Activated effector memory CD4-positive, alpha-beta T cell treated with Interleukin-2 at 50 U/mL for 16 hours (primary cell): ENCODE measurements around the gene ACACA.

Experiments
- DNase-seq: peaks from one replicate; pipeline ENCODE4 v3.0.0-alpha.2; 2020

ACACA gene

DNA sequence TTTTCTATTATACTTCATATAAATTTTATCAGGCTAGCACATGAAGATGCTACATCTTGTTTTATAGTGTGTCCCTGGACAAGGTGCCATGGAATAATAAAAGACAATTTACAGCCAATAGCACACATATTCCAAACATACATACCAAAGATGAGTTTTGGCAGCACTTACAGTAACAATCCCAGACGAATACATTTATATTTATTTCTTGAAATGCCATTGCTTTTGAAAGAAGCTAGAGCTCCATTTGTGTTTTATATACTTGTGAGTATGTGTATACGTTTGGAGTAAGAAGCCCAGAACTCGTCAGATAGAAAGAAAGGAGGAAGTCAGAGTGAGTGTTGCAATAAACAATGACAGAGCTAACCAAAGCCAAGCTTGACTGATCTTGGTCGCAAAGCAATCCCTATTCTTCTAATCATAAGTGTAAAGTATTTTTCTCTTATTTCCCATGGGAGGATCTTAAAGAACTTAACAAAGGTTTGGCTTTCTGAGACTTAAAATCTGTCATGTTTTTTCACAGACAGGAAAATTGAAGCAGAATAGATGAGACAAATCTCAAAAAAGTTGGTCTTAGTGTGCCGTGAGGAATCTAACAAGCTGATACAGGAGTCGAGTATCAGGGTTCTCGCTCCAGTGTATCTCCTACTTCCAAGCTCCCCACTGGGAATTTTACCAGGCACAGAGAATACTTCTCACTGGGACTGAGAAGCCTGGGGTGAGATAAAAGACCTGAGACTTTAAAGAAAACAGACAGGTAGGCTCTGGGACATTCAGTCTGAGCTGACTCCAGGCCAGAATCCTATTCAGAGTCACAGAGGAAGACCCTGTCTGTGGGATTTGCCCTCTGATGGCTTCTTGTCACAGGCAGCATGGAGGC lies 282.5 kb downstream of the ACACA start:
- no peak for DNase-seq

- DNase-seq = no peak
Observed at GRCh38 chr17:37123386-37123785, 283.2 kb downstream of the ACACA start.

DNA sequence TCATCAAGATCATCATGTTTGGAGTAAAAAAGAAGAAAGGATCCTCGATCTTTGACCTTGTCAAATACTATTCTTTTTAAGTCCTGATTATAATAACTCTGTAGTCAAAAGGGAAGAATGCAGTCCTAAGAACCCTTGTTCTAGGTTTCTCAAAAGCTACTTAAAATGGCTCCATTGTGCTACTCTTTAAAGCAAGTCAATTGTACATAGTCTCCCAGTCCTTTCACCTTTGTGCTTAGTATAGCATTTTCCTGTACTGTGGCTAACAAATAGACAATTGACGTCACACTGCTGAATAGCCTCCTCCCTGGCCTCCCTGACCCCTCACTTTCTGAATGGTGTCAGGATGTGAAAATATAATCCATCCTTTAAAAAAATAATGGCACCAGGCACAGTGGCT lies 285.0 kb downstream of the ACACA start:
- no peak for DNase-seq

- DNase-seq = no peak
Observed at GRCh38 chr17:37118366-37119137, 288.1 kb downstream of the ACACA start.

DNA sequence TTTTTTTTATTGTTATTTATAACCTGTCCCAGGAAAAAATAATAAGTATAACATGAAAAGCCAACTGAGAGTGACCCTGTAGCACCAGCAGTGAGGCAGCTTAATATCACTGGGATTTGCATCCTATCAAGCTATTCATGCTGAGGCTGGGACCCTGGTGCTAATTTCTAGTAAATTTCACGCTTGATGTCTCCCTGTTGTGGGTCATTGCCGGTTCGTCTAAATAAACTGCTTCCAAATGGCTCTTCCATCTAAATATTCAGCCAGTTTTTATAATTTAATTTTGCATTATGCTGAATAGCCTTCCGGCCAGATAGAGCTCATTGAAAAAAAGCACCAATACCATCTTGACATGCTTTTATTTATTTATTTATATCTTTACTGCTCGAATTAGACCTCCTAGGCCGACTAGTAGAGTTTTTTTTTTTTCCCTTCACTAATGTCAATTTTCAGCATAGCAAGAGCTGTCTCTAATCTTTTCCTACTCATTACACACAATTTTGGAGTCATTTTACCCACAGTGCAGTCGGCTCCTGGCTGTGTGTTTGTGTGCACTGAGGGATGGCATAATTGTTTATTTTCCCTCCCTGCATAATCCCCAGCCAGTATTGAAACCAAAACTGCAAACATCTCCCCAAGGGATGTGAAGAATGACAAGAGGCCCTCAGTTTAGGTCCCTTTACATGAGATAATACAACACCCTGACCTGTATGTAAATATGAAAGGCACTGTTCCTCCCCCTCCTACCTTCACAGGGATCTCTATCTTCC lies 289.1 kb downstream of the ACACA start:
- DNase-seq = no peak

DNA sequence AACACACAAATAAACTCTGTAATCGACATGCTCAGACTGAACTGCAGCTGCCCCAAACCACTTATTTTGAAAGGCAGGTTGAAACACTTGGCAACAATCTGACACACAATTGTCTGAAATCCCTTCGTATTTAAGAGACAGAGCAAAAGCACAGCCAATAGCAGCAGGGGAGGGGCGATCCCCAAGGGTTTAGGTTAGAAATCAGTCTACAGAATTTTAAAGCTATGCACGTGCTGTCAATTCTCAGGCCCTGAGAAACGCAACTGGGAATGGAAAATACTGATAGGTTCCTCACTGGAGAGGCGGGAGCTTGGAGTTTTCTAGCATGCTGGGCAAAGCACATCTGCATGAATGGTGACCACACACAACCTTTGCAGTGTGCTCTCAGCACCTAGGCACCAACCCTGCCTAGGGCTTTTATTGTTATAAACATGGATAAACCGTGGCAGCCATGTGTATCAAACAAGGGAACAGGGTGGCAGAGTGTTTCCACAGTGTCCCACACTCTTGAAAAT lies 289.9 kb downstream of the ACACA start:
- DNase-seq = no peak

DNA sequence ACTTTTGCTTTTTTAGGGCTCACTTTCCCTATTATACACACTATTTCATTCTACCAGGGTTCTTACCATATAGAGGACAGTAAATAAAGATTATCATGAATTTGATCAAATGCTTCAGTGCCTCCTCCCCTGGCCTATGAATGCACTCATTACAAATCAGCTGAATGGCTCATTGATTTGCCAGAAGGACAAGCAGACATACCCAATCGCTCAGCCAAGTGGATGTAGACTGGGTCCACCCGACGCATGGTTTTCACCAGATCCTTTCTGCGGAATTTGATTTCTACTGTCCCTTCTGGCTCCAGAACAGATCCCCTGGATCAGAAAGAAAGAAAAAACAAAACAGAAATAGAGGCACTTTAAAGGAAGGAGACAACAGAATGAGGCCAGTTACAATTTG lies 295.3 kb downstream of the ACACA start:
- DNase-seq = no peak

DNA sequence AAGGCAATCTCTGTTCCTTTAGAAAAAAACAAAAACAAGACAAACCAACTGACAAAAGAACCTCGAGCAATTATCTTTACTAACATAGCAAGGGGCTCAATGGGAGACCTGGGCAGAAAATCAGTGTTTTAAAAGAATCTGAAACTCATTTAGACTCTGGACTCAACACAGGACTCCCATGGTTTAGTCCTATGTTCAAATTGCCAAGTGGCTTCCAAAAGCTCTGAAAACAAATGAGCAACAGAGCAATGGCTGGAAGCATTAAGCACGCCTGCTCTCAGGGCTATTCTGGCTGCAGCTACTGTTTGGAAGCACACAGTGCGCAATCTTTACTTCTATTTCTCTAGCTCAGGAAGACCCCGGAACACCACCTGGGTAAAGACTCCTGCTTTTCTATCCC lies 295.9 kb downstream of the ACACA start:
- no peak for DNase-seq

GRCh38 chr17:37109731-37110710 lies 296.6 kb downstream of the ACACA start:
- DNase-seq = no peak

DNA sequence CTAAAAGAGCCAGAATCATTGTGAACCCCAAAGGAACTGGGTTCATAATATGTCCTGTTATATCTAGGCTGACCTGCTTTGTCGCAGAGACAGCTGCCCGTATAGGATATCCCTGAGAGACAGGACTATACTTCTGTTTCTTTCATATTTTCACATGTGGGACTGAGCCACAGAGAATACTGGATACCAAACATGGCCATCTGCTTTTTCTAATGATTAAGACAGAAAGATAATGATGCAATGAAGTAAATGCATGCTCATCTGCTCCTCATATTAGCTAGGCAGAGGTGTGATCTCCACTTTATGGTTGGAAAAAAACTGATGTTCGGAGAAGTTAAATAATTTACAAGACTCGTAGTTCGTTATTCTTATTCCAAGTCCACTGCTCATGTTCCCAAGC lies 297.5 kb downstream of the ACACA start:
- no peak for DNase-seq

DNA sequence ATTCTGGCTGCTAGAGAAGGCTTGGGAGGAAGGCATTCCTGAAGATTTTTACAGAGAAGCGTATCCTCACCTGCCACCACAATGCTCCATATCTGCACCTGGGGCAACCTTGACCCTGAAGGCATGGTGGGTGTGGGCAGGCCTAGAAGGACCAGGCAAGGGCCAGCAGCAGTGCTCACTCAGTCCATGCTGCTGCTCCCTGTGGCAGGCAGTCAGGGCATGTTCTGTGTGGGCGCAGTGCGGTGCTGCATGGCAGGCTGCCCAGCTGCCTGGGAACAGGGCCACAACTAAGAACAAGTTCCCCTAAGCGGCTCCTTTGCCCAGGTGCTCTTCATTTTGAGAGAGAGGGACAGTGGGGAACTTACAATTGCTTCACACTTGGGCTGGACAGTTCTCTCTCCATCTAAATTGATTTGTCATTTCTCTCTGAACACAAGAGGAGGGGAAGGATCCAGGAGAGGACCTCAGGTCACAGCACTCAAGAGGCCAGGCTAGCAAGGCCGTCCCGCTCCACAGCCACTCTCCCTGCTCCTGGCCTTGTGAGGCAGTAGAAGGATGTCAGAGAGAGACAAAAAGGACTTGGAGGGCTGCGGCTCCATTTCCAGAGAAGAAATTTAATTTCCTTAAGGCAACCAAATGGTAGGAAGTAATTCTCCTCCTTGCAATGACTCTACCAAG lies 299.1 kb downstream of the ACACA start:
- no peak for DNase-seq

- no peak for DNase-seq
Observed at GRCh38 chr17:37106049-37106448, 300.6 kb downstream of the ACACA start.

GRCh38 chr17:37103231-37103630 lies 303.4 kb downstream of the ACACA start:
- DNase-seq = no peak

- DNase-seq = no peak
Observed at GRCh38 chr17:37101306-37101705, 305.3 kb downstream of the ACACA start.

DNA sequence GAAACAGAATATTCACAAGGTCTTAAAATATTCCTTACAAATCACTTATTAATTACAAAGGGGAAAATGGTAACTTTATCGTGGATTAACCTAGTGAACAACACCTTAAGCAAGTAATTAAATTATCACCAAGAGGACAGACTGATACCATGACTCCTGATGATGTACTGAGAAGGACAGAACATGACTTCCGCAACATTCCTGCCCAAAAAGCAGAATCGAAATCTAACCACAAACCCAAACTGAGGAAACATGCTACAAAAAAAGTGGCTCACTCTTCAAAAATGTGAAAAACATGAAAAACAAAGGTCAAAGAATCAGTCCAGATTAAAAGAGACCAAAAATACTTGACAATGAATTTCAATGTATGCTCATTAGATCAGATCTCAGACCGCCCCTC lies 306.4 kb downstream of the ACACA start:
- DNase-seq = no peak

GRCh38 chr17:37098910-37099664 lies 307.5 kb downstream of the ACACA start:
- no peak for DNase-seq

- DNase-seq = no peak
Observed at GRCh38 chr17:37098152-37098551, 308.5 kb downstream of the ACACA start.

DNA sequence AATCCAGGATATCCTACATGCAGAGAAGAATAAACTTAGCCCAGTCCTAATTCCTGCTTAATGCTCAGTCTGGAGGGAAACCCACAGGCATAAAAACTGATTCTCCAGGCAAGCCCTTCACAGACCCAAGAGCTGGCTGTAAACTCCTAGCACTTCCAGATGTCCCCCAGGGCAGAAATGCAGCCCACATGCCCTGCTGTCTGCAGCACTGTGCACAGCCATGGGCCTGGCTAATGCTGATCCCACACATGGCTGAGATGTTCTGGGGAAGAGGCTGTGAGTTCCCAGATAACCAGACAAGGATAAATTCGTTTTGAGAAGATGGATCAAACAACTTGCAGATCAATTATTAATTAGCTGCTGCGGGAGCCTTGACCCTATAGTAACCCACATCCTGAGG lies 309.5 kb downstream of the ACACA start:
- DNase-seq = no peak

- no peak for DNase-seq
Observed at GRCh38 chr17:37096071-37096470, 310.6 kb downstream of the ACACA start.

DNA sequence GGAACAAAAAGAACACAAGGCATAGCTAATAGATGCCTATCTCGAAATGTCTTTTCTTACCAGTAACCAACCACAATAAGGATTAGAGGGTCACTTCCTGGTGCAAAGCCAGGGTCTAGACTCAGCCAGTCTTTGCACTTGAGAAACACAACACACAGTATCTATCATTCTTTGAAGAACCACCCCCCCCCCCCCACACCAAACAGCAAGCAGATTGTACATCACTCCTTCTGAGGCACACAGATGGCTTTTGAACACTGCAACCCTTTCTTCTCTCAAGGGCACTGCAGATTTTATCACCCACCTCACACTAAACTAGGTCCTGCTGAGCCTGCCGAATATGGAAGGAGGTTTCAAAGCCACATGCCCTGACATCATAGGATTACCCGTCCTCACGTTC lies 312.2 kb downstream of the ACACA start:
- DNase-seq = no peak

GRCh38 chr17:37092701-37093100 lies 313.9 kb downstream of the ACACA start:
- DNase-seq = no peak
